Activated naive CD8-positive, alpha-beta T cell treated with anti-CD3 and anti-CD28 coated beads, Interleukin-2, amount 50 U/mL, for 16 hours (primary cell): ENCODE results near the gene TM7SF2.
"Not testable (repeated sequence)": the region's sequence is repeated elsewhere in the genome, so short reads cannot be mapped to it uniquely, and the experiment has no call there.

Experiments
- DNase-seq: peaks from one replicate; pipeline ENCODE4 v3.0.0-alpha.2; 2020; ENCODE audit warnings: low read depth, low spot score

The TM7SF2 gene

DNA sequence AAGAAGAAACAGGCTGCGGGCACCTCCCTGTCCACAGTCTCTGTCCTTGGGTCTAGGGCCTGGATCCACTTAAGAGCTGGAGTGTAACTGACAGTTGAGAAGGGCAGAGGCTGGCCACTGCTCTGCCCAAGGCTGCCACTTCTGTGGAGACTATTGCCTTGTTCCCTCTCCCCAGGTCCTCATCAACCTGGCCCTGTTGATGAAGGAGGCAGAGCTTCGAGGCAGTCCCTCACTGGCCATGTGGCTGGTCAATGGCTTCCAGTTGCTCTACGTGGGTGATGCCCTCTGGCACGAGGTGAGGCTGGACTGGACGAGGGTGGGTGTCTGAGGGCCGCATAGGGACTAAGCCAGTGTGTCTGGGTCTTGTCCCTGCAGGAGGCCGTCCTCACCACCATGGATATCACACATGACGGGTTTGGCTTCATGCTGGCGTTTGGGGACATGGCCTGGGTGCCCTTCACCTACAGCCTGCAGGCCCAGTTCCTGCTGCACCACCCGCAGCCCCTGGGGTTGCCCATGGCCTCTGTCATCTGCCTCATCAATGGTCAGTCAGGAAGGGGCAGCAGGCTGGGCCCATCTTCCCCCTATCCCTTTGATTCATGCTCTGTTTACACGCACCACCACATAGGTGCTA lies 3.0 kb downstream of the TM7SF2 start:
- DNase-seq: no peak

DNA sequence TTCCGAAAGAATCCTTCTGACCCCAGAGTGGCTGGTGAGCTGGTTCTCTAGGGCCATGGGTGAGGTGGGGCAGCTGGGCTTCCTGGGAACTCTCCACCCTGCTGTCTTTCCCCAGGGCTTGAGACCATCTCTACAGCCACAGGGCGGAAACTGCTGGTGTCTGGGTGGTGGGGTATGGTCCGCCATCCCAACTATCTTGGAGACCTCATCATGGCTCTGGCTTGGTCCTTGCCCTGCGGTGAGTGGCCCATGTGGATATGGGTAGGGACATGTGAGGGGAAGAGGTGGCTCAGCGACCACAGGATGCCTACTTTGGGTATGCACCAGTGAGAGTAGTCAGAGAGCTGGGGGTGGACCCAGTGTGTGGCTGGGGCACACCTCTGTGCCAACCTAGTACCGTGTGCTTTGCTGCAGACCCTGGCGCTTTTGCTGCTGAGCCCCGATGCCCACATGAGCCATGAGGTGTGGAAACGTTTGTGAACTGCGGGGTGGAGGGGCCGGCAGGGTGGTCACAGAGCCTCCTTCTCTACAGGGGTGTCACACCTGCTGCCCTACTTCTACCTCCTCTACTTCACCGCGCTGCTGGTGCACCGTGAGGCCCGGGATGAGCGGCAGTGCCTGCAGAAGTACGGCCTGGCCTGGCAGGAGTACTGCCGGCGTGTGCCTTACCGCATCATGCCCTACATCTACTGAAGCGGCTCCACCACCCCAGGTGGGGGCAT lies 3.9 kb downstream of the TM7SF2 start:
- DNase-seq: no peak

DNA sequence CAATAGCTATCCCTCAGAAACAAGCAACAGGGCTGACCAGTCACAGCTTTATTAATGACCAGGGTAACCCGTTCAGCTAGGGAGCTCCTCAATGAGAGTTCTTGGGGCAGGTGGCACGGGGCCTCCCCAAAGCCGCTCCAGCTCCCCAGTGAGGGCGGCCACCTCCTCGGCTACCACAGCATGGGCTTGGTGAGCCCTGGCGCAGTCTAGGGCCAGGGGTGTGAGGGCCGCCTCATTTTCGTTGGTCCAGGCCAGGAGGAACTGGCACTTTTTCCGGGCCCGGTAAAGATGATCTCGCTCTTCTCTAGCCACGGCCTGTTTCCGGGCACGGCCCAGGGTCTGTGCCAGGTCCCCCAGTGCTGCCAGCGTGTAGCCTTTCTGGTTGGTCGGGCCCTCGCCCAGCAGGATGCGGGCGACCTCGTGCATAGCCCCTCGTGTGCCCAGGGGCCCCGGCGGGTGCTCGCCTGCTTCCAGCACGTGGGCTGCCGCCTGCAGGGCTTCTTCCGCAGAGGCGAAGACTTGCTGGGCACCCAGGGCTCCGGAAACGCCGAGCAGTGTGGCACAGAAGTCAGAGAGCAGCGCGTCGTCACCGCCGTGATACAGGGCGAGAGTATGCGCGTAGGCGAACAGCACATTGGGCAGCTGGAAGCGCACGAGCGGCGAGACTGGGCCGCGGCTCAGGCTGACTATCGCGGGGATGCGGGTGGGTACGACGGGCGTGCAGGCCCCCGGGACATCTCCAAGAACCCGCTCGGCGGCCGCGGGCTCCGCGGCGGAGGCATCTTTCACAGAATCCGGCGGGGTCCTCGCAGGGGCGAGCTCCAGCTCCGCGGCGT lies 4.9 kb downstream of the TM7SF2 start:
- DNase-seq: peak; percentile 31

DNA sequence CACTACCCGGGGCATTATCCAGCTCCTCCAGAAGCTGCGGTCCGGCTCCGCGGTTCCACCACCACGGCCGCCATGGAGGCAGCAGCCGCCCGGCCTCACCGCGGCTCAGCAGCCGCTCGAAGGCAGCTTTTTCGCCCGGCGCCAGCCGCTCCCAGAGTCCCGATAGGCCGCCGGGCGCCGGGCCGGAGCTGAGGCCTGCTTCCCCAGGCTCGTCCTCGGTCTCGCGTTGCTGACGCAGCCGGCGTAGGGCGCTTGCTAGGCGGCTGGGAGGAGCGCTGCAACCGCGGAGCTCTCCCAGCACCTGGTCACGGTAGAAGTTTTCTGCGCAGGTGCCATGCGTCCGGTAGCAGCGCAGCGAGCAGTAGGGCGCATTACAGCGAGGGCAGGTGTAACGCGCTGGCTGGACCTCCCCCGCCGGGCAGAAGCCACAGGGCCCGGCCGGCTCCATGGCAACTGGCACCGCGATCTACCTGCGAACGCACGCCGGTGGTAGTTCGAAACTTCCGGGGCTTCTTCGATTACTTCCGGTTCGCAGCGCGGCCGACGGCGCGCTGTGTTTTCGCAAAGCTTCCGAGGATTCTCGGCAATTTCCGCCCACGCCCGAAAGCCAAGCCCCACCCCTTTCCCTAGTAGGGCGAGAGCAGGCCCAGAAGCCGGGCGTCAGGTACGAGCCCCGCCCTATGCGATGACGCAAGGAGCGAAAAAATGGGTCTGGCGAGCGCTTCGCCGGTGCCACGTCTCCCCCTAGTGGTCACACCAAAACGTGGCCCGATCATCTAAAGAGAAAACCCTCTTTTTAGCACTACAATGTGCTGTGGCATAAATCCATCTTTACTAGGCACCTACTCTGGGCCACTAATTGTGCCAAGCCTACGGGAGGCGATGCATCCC lies 5.8 kb downstream of the TM7SF2 start, which contains the start of gene ZNHIT2:
Gene ZNHIT2 (minus strand): TSS at position 496 of the 891 bp plus-strand sequence. CDS start 48 bp downstream, at position 448.
- DNase-seq: peak; percentile 100

DNA sequence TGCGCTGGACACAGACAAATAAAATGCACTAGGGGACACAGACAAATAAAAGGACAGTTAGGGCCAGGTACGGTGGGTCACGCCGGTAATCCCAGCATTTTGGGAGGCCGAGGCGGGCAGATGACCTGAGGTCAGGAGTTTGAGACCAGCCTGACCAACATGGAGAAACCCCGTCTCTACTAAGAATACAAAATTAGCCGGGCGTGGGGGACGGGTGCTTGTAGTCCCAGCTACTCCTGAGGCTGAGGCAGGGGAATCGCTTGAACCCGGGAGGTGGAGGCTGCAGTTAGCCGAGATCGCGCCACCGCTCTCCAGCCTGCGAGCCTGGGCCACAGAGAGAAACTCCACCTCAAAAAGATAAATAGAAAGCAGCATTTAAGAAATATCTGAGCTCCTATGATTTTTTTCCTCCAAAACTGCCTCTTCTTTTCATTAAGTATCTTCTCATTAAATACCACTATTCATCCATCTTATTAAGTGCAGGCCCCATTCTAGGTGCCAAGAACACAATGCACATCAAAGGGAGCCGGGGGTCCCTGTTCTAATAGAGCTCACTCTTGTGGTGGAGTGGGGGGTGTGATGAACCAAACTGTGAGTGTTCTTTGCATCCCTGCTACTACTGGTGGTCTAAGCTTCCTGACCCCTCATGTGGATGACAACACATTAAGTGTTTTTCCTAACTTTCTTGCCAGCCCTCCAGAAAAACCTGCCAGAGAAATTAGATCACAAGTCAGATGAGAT lies 6.6 kb downstream of the TM7SF2 start:
- no peak for DNase-seq

DNA sequence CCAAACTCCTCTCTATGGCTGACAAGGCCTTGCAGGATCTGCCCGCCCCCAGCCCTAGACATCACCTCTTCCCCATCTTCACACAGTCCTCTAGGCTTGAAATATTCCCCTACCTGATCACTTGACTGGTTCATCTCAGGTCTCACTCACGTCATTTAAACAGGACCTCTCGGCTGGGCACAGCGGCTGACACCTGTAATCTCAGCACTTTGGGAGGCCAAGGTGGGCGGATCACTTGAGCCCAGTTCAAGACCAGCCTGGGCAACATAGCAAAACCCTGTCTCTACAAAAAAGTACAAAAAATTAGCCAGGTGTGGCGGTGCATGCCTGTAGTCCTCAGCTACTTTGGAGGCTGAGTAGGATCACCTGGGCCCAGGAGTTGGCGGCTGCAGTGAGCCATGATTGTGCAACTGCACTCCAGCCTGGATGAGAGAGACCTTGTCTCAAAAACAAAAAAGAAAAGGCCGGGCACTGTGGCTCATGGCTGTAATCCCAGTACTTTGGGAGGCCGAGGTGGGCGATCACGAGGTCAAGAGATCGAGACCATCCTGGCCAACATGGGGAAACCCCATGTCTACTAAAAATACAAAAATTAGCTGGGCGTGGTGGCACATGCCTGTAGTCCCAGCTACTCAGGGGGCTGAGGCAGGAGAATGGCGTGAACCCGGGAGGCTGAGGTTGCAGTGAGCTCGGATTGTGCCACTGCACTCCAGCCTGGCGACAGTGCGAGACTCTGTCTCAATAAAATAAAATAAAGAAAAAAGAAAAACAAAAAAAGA lies 7.4 kb downstream of the TM7SF2 start:
- not testable (repeated sequence) for DNase-seq

DNA sequence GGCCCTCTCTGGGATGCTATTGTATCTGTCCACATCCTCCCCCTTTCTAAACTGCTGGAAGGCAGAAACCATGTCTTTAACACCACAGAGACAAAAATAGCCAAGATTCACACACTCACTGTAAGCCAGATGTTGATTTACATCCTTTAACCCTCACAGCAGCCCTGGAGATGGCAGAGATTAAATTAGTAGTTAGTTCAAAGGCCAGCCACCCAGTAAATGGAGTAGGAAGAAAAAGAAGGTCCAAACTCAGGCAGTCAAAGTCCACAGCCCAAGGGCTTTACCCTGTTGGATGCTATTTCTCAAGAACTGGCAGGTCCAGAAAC lies 8.0 kb downstream of the TM7SF2 start:
- DNase-seq: no peak

DNA sequence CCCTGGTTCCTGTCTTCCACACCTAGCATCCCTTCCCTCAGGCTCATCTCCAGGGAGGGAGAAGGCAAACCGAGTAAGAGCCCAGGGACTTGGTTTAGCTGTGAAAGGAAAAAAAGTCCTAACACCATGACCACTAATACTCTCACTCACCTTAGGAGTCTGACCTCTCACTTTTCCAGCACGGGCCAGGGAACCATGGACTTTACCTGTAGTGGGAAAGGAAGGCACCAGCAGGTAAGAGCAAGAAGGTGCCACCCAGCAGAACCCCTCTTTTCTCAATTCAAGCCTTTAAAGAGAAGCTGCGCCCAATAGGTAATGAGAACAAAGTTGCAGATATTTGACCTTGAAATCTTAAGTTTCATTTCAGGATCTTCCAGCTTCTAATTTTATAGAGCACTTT lies 9.2 kb downstream of the TM7SF2 start:
- no peak for DNase-seq

DNA sequence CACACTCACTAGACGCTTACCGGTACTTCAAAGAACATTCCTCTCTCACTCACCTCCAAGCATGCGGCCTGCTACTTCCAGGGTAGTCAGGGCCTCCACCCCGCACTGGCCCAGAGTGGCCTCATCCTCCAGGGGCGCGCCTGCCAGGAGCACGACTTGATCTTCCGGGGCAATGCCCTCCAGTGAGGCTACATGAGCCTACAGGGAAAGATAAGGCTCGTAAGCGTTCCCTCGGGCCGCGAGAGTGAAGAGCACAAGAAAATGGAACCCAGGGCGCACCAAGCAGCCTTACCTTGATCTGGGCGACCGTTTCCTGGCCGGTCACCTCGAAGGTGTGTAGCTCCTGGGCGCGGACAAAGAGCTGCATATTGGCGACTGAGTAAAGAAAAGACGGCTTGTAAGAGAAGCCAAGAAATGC lies 9.8 kb downstream of the TM7SF2 start:
- no peak for DNase-seq

DNA sequence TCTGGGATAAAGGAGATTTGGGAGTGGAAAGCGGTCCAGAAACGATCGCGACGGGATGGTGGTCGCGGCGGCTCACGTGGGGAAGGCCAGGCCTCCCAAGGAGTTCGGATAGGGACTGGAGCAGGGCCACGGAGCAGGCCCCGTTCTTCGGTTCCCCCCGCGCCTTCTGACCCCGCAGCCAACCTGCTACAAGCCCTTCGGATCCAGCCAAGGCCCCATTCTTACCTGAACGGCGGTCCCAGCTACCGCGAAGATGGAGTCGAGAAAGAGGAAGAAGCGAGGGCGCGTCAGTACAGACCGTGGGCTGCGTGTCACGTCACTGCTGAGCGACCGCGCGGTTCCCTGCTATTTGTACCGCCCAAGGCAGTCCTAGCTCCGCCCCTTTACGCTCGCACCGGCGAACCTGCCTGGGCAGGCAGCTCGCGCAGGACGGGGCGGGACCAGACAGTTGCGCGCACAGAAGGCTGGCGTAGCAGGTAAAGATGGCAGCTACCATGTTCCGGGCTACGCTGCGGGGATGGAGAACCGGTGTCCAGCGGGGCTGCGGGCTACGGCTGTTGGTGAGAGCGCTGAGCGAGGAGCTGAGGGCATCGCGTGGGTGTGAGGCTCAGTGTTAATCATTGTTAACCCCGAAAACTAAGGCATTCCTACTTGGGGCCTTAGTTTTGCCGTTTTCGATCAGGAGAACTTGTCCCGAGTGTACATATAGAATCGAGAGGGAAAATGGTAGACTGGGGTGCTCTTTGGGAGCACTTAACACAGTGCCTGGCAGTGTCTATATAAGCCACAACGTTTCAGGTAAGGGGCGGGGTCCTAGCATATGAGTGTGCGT lies 10.4 kb downstream of the TM7SF2 start, which contains the start of the genes FAU and MRPL49:
Gene FAU (minus strand): TSS at position 270 of the 832 bp plus-strand sequence. CDS start 321 bp downstream, outside the sequence.
Gene MRPL49 (plus strand): TSS at position 457 of the 832 bp plus-strand sequence. CDS start 26 bp downstream, at position 483.
- DNase-seq: peak; percentile 99

DNA sequence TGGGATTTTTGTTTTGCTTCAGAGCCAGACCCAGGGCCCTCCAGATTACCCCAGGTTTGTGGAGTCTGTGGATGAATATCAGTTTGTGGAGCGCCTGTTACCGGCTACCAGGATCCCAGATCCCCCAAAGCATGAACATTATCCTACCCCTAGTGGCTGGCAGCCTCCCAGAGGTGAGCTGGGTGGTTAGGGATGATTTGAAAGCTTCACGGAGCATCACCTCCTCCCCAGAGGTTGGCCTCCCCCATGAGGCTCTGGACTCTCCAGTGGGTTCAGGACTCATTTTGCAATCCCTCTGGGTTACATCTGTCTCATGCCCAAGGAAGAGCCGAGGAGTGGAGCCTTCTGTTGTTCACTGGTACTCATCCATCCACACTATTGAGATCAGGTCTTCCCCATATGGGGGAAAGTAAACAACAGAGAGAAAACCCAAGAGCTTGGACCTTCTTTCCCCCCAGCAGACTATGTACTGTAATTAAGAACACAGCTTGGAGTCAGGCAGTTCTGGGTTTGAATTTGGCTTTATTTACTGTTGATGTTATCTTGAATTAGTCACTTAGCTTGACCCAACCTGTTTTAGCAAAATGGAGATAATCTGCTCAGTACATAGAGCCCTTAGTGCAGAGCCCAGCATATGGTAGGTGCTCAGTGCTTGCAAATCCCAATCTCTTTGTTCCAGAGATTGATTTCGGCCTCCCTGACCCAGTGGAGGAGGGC lies 13.0 kb downstream of the TM7SF2 start:
- no peak for DNase-seq

DNA sequence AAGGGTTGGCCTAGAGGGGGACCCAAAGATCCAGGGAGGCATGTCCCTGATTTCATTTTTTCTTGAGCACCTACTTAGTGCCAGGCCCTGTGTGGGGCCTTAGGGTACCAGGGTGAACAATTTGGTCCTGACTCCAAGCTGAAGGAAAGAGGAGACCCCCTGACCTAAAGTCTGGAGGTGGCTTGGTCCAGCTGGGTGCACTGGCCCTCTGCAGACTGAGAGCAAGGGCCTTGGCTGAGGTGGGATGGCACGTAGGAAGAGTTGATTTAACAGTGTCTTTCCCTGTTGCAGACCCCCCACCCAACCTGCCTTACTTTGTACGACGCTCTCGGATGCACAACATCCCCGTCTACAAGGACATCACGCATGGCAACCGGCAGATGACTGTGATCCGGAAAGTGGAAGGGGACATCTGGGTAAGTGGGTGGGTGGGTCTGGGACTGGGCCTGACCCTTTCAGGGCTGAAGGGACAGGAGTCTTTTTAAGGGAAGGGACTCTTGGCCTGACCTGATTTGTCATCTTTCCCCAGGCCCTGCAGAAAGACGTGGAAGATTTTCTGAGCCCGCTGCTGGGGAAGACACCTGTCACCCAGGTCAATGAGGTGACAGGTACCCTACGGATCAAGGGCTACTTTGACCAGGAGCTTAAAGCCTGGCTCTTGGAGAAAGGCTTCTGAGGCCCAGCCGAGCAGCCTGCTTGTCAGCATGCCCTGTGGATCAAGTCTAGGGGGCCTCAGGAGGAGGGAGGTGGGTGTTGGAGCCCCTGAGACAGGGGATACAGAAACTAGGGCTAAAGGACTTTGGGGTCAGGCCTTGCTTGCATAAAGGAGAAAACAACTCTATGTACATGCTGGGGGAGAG lies 13.8 kb downstream of the TM7SF2 start:
- DNase-seq: no peak

DNA sequence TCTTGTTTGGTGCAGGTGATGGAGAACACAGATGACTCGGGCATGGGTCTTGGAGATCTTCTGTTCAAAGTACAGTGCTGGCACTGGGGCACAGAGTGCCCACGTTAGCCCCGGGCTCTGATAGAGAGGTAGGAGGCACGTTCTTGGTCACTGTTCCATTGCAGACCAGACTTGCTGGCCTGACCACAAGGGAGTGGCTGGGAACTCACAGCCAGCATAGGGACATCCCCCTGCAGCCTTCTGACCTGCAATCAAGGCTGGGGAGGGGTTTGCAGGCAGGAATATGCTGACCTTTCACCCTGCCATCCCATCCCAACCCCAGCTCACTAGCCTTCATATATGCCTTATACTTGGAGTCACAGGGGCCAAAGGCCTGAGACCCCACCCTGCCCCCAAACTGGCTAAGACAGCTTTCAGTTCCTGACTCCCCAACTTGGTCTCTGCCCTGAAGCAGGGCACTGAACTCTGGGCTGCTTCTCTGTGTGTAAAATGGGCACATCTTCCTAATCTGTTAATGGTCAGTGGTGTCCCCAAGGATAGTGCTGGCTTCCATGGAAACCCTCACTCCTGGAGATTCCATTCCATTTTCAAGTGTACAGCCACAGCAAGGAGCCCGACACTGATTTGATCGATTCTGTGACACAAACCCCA lies 15.1 kb downstream of the TM7SF2 start:
- no peak for DNase-seq

DNA sequence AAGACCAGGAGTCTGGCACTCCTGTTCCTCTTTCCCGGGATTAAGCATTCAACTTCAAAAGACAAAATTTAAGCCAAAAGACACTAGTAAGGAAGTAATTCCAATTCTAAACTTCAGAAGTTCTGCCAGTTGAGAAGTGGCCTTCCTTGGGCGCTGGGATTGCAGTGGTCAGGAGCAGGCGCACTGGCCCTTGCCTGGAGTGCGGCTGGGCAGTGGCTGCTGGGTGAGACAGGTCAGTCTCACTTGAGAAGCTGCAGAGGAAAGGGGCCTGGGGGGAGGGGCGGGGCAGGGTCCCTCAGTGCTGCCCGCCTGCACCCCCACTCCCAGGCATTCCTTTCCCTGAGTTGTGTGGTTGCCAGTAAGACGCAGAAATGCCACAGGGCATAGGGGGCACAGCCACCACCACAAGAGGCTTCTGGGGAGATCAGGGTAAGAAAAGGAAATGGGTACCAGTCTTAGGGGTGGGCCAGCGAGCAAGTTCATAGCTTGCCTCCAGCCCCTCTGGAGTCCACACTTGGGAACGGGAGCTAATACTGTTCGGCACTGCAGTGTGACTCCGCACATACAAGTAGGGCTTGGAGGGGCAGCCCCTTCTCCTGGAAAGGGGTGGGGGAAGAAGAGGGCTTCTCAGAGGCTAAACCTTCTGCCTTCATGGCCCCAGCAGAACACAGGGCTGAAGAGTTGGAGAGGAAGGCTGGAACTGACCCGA lies 16.0 kb downstream of the TM7SF2 start:
- no peak for DNase-seq

DNA sequence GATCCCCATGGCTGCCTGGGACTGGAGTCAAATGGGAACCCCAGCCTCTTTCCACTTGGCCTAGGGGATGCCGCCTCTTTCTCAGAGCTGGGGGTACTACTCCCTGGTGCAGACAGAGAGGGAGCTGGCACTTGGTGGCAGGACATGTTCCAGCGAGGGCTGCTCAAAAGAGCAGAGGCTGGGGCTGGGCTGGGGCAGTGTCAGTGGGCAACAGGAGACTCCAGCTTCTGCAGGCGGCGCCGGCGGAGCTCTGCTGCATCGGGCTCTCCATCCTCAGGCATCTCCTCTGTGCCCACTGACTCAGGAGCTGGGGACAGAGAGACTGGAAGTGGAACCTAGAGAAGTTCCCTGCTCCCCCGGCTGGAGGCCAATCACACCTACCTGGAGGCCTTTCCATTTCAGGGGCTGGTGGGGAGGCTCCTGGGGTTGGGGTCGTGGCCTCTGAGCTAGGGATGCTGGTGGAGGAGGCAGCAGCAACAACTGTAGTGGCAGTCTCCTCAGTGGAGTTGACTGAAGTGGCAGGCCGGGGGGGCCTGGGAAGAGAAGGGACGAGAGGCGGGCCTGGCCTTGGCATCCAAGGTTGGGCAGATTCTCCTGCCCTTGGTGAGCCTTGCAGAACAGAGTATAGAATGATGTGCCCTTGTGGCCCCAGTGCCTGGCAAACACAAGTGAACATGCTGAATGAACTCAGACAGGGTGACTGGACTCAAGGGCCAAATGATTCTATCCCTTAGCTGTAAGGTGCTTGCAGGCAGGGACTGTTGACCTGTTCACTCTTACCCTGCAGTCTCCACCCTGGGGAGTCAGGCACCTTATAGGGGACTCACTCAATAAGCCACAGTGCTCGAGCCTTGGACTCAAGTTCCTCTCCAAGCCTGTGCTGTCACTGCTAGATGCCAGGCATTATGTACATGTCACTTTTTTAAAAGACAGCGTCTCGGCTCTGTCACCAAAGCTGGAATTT lies 16.8 kb downstream of the TM7SF2 start:
- no peak for DNase-seq
